Measurements from ENCODE around the gene MYO1D. TPM values are rescaled to one million over a fixed set of nuclear protein-coding genes. Genes with fewer than 3 reads are reported as not detected.

Gene MYO1D
- polyA plus RNA-seq, 1 donor: 66.8 TPM

- Histone ChIP-seq H3K9me3 (ENCODE audit: control insufficient read depth, low read depth, low read length) (no peaks in the 10 kb centered on the region), H3K27me3 (ENCODE audit: control insufficient read depth, insufficient read depth, low read length) (no peaks in the 10 kb centered on the region), H3K36me3 (ENCODE audit: control insufficient read depth, insufficient read depth, low read length) (no peaks in the 10 kb centered on the region), H3K27ac (ENCODE audit: low read length) (no peak overlapping the region), H3K4me1 (ENCODE audit: control insufficient read depth, insufficient read depth, low read length) (no peaks in the 10 kb centered on the region), H3K4me3 (ENCODE audit: low read length) (no peak overlapping the region)
- DNase-seq: no peak
Measured at GRCh38 chr17:32552280-32552679, 324.6 kb downstream of the MYO1D start.

GRCh38 chr17:32551186-32551955 lies 325.6 kb downstream of the MYO1D start:
- Histone ChIP-seq H3K4me1 (ENCODE audit: control insufficient read depth, insufficient read depth, low read length) (no peaks in the 10 kb centered on the region), H3K4me3 (ENCODE audit: low read length) (no peak overlapping the region), H3K36me3 (ENCODE audit: control insufficient read depth, insufficient read depth, low read length) (no peaks in the 10 kb centered on the region), H3K9me3 (ENCODE audit: control insufficient read depth, low read depth, low read length) (no peaks in the 10 kb centered on the region), H3K27ac (ENCODE audit: low read length) (no peak overlapping the region), H3K27me3 (ENCODE audit: control insufficient read depth, insufficient read depth, low read length) (no peaks in the 10 kb centered on the region)
- no peak for DNase-seq
- WGBS (ENCODE audit: insufficient coverage, low lambda C conversion rate): 100% methylated on average over 3 of the region's 8 CpGs

DNA sequence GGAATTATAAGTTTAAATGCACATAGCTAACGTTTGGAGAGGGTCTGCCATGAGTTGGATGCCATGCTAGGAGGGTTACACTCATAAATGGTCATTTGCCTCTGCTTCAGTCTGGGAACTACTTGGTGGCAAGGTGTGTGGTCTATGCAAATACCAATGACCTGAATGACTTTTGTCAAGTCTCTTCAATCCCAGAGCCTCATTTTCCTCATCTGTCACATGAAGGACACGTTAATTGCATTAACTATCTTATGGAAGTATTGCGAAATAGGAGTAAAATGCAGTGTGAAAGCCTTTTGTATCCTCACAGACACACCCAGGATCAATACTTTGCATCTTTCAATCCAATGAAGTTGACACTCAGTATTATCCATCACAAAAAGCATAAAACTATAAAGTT lies 327.4 kb downstream of the MYO1D start:
- no peaks in the 10 kb centered on the region for H3K27me3 ChIP-seq (ENCODE audit: control insufficient read depth, insufficient read depth, low read length)
- H3K9me3 ChIP-seq (ENCODE audit: control insufficient read depth, low read depth, low read length): no peaks in the 10 kb centered on the region
- no peaks in the 10 kb centered on the region for H3K36me3 ChIP-seq (ENCODE audit: control insufficient read depth, insufficient read depth, low read length)
- no peak overlapping the region for H3K27ac ChIP-seq (ENCODE audit: low read length)
- no peak overlapping the region for H3K4me3 ChIP-seq (ENCODE audit: low read length)
- no peaks in the 10 kb centered on the region for H3K4me1 ChIP-seq (ENCODE audit: control insufficient read depth, insufficient read depth, low read length)
- DNase-seq: no peak
- WGBS (ENCODE audit: insufficient coverage, low lambda C conversion rate): no CpG with 5 or more reads among the region's 3 CpGs

DNA sequence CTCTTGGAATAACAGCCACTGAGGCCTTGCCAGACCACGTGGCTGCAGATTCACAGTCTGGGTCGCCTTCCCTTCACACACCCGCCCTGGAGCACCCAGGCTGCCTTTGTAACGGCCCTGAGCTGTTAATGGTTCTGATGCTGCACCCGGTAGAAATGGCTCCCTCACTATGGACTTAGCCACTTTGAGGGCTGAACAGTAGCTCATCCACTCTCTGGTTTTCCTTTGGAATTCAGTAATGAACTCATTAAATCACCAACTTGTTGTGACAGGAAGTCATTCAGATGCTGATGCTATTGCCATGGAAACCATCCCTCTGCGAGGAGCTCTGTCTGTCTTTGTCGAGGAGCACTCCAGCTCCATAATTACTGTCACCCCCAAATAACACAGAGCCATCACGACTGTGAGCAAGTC lies 330.9 kb downstream of the MYO1D start:
- no peaks in the 10 kb centered on the region for H3K27me3 ChIP-seq (ENCODE audit: control insufficient read depth, insufficient read depth, low read length)
- no peak overlapping the region for H3K27ac ChIP-seq (ENCODE audit: low read length)
- H3K36me3 ChIP-seq (ENCODE audit: control insufficient read depth, insufficient read depth, low read length): no peaks in the 10 kb centered on the region
- H3K9me3 ChIP-seq (ENCODE audit: control insufficient read depth, low read depth, low read length): no peaks in the 10 kb centered on the region
- no peaks in the 10 kb centered on the region for H3K4me1 ChIP-seq (ENCODE audit: control insufficient read depth, insufficient read depth, low read length)
- WGBS (ENCODE audit: insufficient coverage, low lambda C conversion rate): no CpG with 5 or more reads among the region's 8 CpGs
- no peak overlapping the region for H3K4me3 ChIP-seq (ENCODE audit: low read length)
- no peak for DNase-seq

DNA sequence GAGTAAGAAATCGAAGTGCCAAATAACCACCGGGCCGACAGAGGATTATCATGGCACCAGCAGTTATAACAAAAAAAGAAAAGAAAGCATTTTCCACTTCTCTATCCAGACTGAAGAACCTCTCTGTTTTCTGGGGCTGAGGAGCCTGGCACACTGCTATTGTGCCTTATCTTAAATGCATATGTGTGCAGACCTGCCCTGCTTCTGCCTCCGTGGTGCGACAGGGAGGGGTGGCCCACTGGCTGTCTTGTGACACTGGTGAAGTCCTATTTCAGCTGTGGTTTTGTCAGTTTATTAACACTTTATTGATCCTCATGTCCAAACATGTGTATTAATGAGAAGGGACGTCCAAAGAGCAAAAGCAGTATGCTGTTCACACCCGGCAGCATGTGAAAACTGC lies 334.7 kb downstream of the MYO1D start:
- Histone ChIP-seq H3K27ac (ENCODE audit: low read length) (no peak overlapping the region), H3K9me3 (ENCODE audit: control insufficient read depth, low read depth, low read length) (no peaks in the 10 kb centered on the region), H3K36me3 (ENCODE audit: control insufficient read depth, insufficient read depth, low read length) (no peaks in the 10 kb centered on the region), H3K4me1 (ENCODE audit: control insufficient read depth, insufficient read depth, low read length) (no peaks in the 10 kb centered on the region), H3K27me3 (ENCODE audit: control insufficient read depth, insufficient read depth, low read length) (no peaks in the 10 kb centered on the region), H3K4me3 (ENCODE audit: low read length) (no peak overlapping the region)
- WGBS (ENCODE audit: insufficient coverage, low lambda C conversion rate): 92% methylated on average over 2 of the region's 7 CpGs
- no peak for DNase-seq

- Histone ChIP-seq H3K27ac (ENCODE audit: low read length) (no peak overlapping the region), H3K36me3 (ENCODE audit: control insufficient read depth, insufficient read depth, low read length) (no peaks in the 10 kb centered on the region), H3K27me3 (ENCODE audit: control insufficient read depth, insufficient read depth, low read length) (no peaks in the 10 kb centered on the region), H3K4me3 (ENCODE audit: low read length) (no peak overlapping the region), H3K9me3 (ENCODE audit: control insufficient read depth, low read depth, low read length) (no peaks in the 10 kb centered on the region), H3K4me1 (ENCODE audit: control insufficient read depth, insufficient read depth, low read length) (no peaks in the 10 kb centered on the region)
- WGBS (ENCODE audit: insufficient coverage, low lambda C conversion rate): 75% methylated on average over 2 of the region's 5 CpGs
- no peak for DNase-seq
Measured at GRCh38 chr17:32541640-32542039, 335.3 kb downstream of the MYO1D start.

DNA sequence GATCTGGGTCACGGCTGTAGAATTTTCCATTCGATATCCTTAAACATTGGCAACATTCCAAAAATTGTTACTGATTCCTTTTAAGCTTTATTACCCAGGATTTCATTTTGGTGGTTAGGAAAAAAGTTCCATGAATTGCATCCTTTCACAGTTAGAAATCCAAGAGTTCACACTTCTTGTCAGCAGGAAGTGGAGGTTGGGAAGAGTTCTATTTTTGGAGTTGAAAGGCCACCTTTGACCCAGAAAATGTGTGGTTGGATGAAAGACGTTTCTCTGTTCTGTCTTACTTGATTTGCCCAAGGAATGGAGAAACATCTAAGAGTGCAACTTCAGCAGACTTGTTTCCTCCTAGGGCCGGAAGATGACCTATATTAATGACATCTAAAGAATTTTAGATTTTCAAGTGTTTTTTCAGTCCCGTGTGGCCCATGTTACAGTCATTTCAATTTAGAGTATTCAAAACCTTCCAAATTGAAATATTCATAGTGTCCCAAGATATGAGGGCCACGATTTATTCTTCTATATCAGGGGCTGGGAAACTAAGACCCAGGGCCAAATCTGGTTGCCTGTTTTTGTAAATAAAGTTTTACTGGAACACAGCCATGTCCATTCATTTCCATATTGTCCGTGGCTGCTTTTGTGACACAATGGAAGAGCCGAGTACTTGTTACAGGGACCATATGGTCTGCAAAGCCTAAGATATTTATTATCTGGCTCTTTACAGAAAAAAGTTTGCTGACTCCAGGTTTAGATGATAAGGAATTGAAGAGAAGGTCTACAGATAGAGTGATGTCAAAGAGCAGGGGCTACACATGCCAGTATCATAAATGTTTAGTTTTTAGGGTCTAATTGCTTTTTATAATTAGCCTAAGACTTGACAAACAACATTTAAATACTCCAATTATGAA lies 339.9 kb downstream of the MYO1D start:
- no peaks in the 10 kb centered on the region for H3K36me3 ChIP-seq (ENCODE audit: control insufficient read depth, insufficient read depth, low read length)
- H3K4me1 ChIP-seq (ENCODE audit: control insufficient read depth, insufficient read depth, low read length): peaks cover 3% of the 10 kb centered on the region
- WGBS (ENCODE audit: insufficient coverage, low lambda C conversion rate): 75% methylated on average over 3 of the region's 8 CpGs
- H3K27me3 ChIP-seq (ENCODE audit: control insufficient read depth, insufficient read depth, low read length): no peaks in the 10 kb centered on the region
- no peaks in the 10 kb centered on the region for H3K9me3 ChIP-seq (ENCODE audit: control insufficient read depth, low read depth, low read length)
- no peak for DNase-seq
- no peak overlapping the region for H3K4me3 ChIP-seq (ENCODE audit: low read length)
- H3K27ac ChIP-seq (ENCODE audit: low read length): no peak overlapping the region

DNA sequence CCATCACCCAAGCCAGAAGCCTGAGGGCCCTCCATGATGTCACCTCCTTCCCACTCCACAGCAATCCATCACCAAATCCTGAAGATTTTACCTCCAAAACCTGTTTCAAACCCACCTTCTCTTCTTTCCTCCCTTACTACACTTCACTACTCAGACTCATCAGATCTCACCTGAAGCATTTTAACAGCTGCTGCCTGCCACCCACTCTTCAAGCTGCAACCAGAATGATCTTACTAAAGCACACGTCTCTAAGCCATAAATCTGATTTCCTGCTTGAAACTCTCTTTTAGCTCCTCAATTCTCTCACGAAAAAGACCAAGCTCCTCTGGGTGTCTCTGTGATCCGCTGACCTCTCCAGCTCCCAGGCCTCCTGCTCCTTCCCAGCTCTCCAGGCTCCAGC lies 343.6 kb downstream of the MYO1D start:
- no peaks in the 10 kb centered on the region for H3K9me3 ChIP-seq (ENCODE audit: control insufficient read depth, low read depth, low read length)
- no peak overlapping the region for H3K4me3 ChIP-seq (ENCODE audit: low read length)
- no peak for DNase-seq
- no CpG with 5 or more reads among the region's 3 CpGs for WGBS (ENCODE audit: insufficient coverage, low lambda C conversion rate)
- no peak overlapping the region for H3K27ac ChIP-seq (ENCODE audit: low read length)
- peaks cover 3% of the 10 kb centered on the region for H3K4me1 ChIP-seq (ENCODE audit: control insufficient read depth, insufficient read depth, low read length)
- H3K36me3 ChIP-seq (ENCODE audit: control insufficient read depth, insufficient read depth, low read length): peaks cover 6% of the 10 kb centered on the region
- no peaks in the 10 kb centered on the region for H3K27me3 ChIP-seq (ENCODE audit: control insufficient read depth, insufficient read depth, low read length)

DNA sequence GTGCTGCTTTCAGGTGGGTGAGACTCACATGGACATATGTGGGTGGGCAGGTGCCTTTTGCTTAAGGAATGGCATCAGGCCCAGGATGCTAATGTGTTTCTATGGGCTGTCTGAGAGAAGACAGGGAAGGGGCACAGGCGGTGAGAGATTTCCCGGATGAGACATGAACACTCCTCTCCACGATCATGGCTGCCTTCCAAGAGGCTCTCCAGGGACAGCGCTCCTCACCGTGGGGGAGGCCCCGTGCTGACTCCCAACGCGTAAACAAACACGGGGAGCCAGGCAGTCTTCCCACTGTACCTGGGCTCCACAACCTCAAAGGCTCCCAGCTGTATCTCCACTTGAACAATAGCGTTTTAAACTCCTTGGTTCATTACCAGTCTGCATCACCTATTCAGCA lies 347.3 kb downstream of the MYO1D start:
- DNase-seq: no peak
- H3K27ac ChIP-seq (ENCODE audit: low read length): no peak overlapping the region
- H3K36me3 ChIP-seq (ENCODE audit: control insufficient read depth, insufficient read depth, low read length): peaks cover 6% of the 10 kb centered on the region
- H3K4me1 ChIP-seq (ENCODE audit: control insufficient read depth, insufficient read depth, low read length): peaks cover 1% of the 10 kb centered on the region
- no peaks in the 10 kb centered on the region for H3K9me3 ChIP-seq (ENCODE audit: control insufficient read depth, low read depth, low read length)
- WGBS (ENCODE audit: insufficient coverage, low lambda C conversion rate): no CpG with 5 or more reads among the region's 10 CpGs
- no peak overlapping the region for H3K4me3 ChIP-seq (ENCODE audit: low read length)
- no peaks in the 10 kb centered on the region for H3K27me3 ChIP-seq (ENCODE audit: control insufficient read depth, insufficient read depth, low read length)

DNA sequence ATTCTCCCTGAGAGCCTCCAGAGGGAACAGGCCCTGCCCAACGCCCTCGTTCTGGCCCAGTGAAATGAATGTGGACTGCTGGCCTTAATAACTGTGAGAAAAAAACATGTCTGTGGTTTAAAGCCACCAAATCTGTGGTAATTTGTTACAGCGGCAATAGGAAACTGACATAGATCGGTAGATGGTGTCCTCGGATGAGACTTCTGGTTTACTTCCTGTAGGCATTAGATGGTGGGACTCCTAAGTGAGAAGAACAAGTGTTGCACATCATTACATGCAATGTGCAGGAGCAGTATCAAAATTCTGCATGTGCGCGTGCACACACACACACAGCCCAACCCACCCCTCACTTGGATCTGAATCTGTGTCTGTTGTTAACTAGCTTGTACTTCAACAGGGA lies 348.1 kb downstream of the MYO1D start:
- Histone ChIP-seq H3K4me3 (ENCODE audit: low read length) (no peak overlapping the region), H3K27me3 (ENCODE audit: control insufficient read depth, insufficient read depth, low read length) (no peaks in the 10 kb centered on the region), H3K27ac (ENCODE audit: low read length) (no peak overlapping the region), H3K4me1 (ENCODE audit: control insufficient read depth, insufficient read depth, low read length) (no peaks in the 10 kb centered on the region), H3K9me3 (ENCODE audit: control insufficient read depth, low read depth, low read length) (no peaks in the 10 kb centered on the region), H3K36me3 (ENCODE audit: control insufficient read depth, insufficient read depth, low read length) (peaks cover 6% of the 10 kb centered on the region)
- no CpG with 5 or more reads among the region's 7 CpGs for WGBS (ENCODE audit: insufficient coverage, low lambda C conversion rate)
- DNase-seq: no peak

All from large intestine (tissue), 3 donors.